ENCODE results near the gene RUSC2. TPM values are rescaled to one million over a fixed set of nuclear protein-coding genes. Genes with fewer than 3 reads are reported as not detected.

The RUSC2 gene
- total RNA-seq, 2 experiments from 2014 or later = 1.2 to 1.4 TPM

Other genes starting within 250 kb of the RUSC2 start
- 10 to 100 TPM; 31.7 to 32.3 TPM for gene TESK1, start 115.2 kb downstream of the RUSC2 start, total RNA-seq
- 10 to 100 TPM; 11.8 to 11.9 TPM for gene CD72, start 128.3 kb downstream of the RUSC2 start, total RNA-seq
- gene SIT1, start 160.8 kb downstream of the RUSC2 start, total RNA-seq = 100 to 1,000 TPM; 210 to 214 TPM
- gene RMRP, start 167.9 kb downstream of the RUSC2 start, total RNA-seq = over 10,000 TPM in 1 of 2 experiments, 1,000 to 10,000 TPM in 1; 9,885 to 10,678 TPM
- gene CCDC107, start 168.2 kb downstream of the RUSC2 start, total RNA-seq = 10 to 100 TPM; 36.6 to 37.7 TPM
- 10 to 100 TPM; 19.1 to 19.9 TPM for gene ARHGEF39, start 175.1 kb downstream of the RUSC2 start, total RNA-seq
- gene CA9, start 183.8 kb downstream of the RUSC2 start, total RNA-seq = 1 to 10 TPM; 1.1 to 1.2 TPM
- 1 to 10 TPM; 8.9 to 9.2 TPM for gene TPM2, start 199.8 kb downstream of the RUSC2 start, total RNA-seq
- 100 to 1,000 TPM; 341 to 354 TPM for gene TLN1, start 242.1 kb downstream of the RUSC2 start, total RNA-seq
- 10 to 100 TPM; 23.2 to 24.1 TPM for gene CREB3, start 242.6 kb downstream of the RUSC2 start, total RNA-seq